Gastrocnemius medialis (tissue), 4 donors: ENCODE data around the gene ARID1B. TPM values are rescaled to one million over a fixed set of nuclear protein-coding genes. Genes with fewer than 3 reads are reported as not detected.

Experiments used
- ATAC-seq, 2 donors: fragments of 150-250 bp; one replicate each; pipeline ENCODE4 v1.9.1; 2016
- DNase-seq, 2 donors: peaks; one replicate each; pipeline ENCODE4 v3.0.0-alpha.2; 2019
- H3K27ac ChIP-seq, 4 donors: fragments of 200-600 bp; sonication (generic); 1 replicate in 1 of 4; 2 replicates in 3 of 4; pipeline ENCODE4 v1.5.1; 2016 to 2018; ENCODE audit warnings: mild to moderate bottlenecking in 2 of 4, moderate library complexity in 1 of 4
- H3K27me3 ChIP-seq, 3 donors: fragments of 200-600 bp; sonication (generic) in 2 of 3; 1 replicate in 1 of 3; 2 replicates in 2 of 3; pipeline versions ENCODE4 v1.5.1 to v1.6.0; 2016 to 2019; ENCODE audit warnings: mild to moderate bottlenecking in 1 of 3, moderate library complexity in 1 of 3
- H3K36me3 ChIP-seq, 2 donors: fragments of 200-600 bp; sonication (generic) in 1 of 2; one replicate each; pipeline ENCODE4 v1.5.1; 2017 to 2018
- H3K4me1 ChIP-seq, 2 donors: fragments of 200-600 bp; sonication (generic) in 1 of 2; one replicate each; pipeline ENCODE4 v1.5.1; 2016 to 2017; ENCODE audit warnings: mild to moderate bottlenecking in 2 of 2
- H3K4me3 ChIP-seq, 4 donors: fragments of 200-600 bp; sonication (generic) in 3 of 4; 1 replicate in 1 of 4; 2 replicates in 3 of 4; pipeline ENCODE4 v1.5.1; 2016 to 2019; ENCODE audit warnings: mild to moderate bottlenecking in 2 of 4
- H3K9me3 ChIP-seq, 3 donors: fragments of 200-600 bp; sonication (generic) in 2 of 3; 1 replicate in 1 of 3; 2 replicates in 2 of 3; pipeline ENCODE4 v1.5.1; 2016 to 2019
- POLR2A ChIP-seq, 2 donors: fragments of 450-650 bp; IDR thresholded peaks; one replicate each; pipeline ENCODE4 v1.6.1; 2017; ENCODE audit warnings: antibody characterized with exemption in 2 of 2, mild to moderate bottlenecking in 2 of 2, moderate library complexity in 2 of 2
- in situ Hi-C, 4 donors: fragments of 200-750 bp; cut with MboI; loops; one replicate each; pipeline versions ENCODE4 v1.15.0 to v1.8.0; 2017; ENCODE audit warnings: low sequenced_read_pairs in 4 of 4
- intact Hi-C: fragments of 100-400 bp; cut with DNase I; formaldehyde crosslinking; loops from one replicate; pipeline ENCODE4 v1.15.1; 2023; ENCODE audit warnings: low total_unique reads
- total RNA-seq, 4 donors: library from RNA; depleted of rRNA; stranded (reverse); fragments of >200 nt; gene quantifications; one replicate each; pipeline versions ENCODE4 v1.1.0 to v1.2.3, GENCODE V29; 2016
- TF ChIP-seq, protein P1 (sequence below), 5 experiments: fragments of 450-650 bp in 3 of 5; fragments of 200-600 bp in 2 of 5; sonication (generic) in 2 of 5; IDR thresholded peaks in 4 of 5; conservative IDR thresholded peaks in 1 of 5; 1 replicate in 4 of 5; 2 replicates in 1 of 5; pipeline ENCODE4 v1.5.1; 2016 to 2019; ENCODE audit warnings: antibody characterized with exemption in 5 of 5, mild to moderate bottlenecking in 3 of 5, moderate library complexity in 3 of 5

ARID1B gene
- total RNA-seq, 4 donors from 2014 or later, result 54.9 to 75.3 (median 62.0) TPM

- Histone ChIP-seq H3K36me3 (no peaks in the 10 kb centered on the region), H3K9me3 (no peaks in the 10 kb centered on the region), H3K4me1 (peaks cover 50 to 66% of the 10 kb centered on the region in 2 donors), H3K27me3 (no peaks in the 10 kb centered on the region), H3K27ac (peak overlapping the region; percentile 36 to 72 (median 59)), H3K4me3 (no peak overlapping the region)
- intact Hi-C loops (loop anchor here (5.0 kb wide), 1 partner anchor 42 kb away; no protein-coding TSS in a partner anchor), in situ Hi-C loops (no loop called here)
- TF ChIP-seq POLR2A (IDR thresholded peaks at IDR 0.05), result no peak
- TF ChIP-seq, protein P1, sequence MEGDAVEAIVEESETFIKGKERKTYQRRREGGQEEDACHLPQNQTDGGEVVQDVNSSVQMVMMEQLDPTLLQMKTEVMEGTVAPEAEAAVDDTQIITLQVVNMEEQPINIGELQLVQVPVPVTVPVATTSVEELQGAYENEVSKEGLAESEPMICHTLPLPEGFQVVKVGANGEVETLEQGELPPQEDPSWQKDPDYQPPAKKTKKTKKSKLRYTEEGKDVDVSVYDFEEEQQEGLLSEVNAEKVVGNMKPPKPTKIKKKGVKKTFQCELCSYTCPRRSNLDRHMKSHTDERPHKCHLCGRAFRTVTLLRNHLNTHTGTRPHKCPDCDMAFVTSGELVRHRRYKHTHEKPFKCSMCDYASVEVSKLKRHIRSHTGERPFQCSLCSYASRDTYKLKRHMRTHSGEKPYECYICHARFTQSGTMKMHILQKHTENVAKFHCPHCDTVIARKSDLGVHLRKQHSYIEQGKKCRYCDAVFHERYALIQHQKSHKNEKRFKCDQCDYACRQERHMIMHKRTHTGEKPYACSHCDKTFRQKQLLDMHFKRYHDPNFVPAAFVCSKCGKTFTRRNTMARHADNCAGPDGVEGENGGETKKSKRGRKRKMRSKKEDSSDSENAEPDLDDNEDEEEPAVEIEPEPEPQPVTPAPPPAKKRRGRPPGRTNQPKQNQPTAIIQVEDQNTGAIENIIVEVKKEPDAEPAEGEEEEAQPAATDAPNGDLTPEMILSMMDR (IDR thresholded peaks at IDR 0.05 in 4 of 5, conservative IDR thresholded peaks at IDR 0.05 in 1 of 5), result no peak
- DNase-seq (no peak), ATAC-seq (no peak)
These were observed 156.9 kb downstream of the ARID1B start for GRCh38 chr6:156934069-156934460.

DNA sequence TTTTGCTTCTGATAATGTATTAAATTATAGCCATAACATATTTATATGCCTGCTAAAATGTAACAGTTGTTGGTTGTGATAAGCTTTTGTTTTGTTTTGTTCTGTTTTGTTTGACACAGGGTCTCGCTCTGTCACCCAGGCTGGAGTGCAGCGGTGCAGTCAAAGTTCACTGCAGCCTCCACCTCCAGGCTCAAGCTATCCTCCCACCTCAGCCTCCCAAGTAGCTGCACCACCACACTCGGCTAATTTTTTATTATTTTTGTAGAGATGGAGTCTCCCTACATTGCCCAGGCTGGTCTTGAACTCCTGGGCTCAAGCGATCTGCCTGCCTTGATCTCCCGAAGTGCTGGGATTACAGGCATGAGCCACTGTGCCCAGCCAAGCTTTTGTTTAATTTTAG lies 157.8 kb downstream of the ARID1B start:
- DNase-seq (no peak), ATAC-seq (no peak)
- in situ Hi-C loops (no loop called here), intact Hi-C loops (loop anchor here (5.0 kb wide), 1 partner anchor 43 kb away; no protein-coding TSS in a partner anchor)
- H3K36me3 ChIP-seq, result no peaks in the 10 kb centered on the region
- H3K27ac ChIP-seq, result peak overlapping the region in 3 of 4 donors; percentile 9 to 38 (median 36)
- no peak overlapping the region for H3K4me3 ChIP-seq
- H3K4me1 ChIP-seq, result peaks cover 59 to 75% of the 10 kb centered on the region in 2 donors
- no peak for TF ChIP-seq POLR2A (IDR thresholded peaks at IDR 0.05)
- TF ChIP-seq, protein P1 (IDR thresholded peaks at IDR 0.05 in 4 of 5, conservative IDR thresholded peaks at IDR 0.05 in 1 of 5), result no peak
- no peaks in the 10 kb centered on the region for H3K27me3 ChIP-seq
- H3K9me3 ChIP-seq, result no peaks in the 10 kb centered on the region

DNA sequence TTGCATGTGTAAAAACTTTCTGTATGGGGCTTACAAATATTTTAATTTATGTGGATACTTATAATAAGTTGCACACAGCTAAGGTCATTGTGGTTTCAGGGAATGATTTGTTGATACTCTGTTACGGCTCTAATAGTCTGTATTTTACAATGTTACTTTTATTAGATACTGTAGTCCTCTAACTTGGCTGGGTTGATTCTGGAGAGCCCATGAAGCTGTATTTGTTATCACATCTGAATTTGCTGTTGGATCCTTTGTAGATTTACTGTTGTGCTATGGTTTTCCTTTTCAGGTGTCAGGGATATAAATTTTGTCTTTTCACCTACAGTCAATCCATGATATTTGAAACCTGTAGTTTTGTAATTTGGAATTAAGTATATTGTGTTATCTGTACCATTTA lies 161.0 kb downstream of the ARID1B start:
- no peaks in the 10 kb centered on the region for H3K36me3 ChIP-seq
- no peak for TF ChIP-seq POLR2A (IDR thresholded peaks at IDR 0.05)
- TF ChIP-seq, protein P1 (IDR thresholded peaks at IDR 0.05 in 4 of 5, conservative IDR thresholded peaks at IDR 0.05 in 1 of 5), result no peak
- no peaks in the 10 kb centered on the region for H3K27me3 ChIP-seq
- in situ Hi-C loops, result no loop called here
- H3K27ac ChIP-seq, result peak overlapping the region in 1 of 4 donors; percentile 31
- H3K4me1 ChIP-seq, result peaks cover 78 to 87% of the 10 kb centered on the region in 2 donors
- ATAC-seq, result no peak
- H3K9me3 ChIP-seq, result no peaks in the 10 kb centered on the region
- intact Hi-C loops, result no loop called here
- no peak overlapping the region for H3K4me3 ChIP-seq
- no peak for DNase-seq

DNA sequence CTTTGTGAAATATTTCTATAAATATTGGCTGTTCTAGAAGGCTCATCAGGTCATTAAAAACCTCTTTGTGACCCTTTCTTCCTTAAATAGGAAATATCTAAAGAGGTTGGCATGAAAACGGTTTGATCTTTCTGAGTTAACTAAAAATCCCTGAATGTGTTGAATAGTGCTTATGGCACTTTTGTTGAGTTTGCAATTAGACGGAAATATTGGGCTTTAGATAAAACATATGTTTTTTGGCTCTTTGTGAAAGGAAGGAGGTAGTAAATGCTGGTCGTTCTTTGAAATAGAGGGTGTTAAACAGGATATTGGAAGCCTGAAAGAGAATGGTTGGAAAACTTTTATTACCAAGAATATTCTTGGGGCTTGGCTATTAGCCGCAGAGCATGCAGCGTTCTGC lies 163.0 kb downstream of the ARID1B start:
- Histone ChIP-seq H3K27me3 (no peaks in the 10 kb centered on the region), H3K27ac (no peak overlapping the region), H3K4me1 (peaks cover 72 to 76% of the 10 kb centered on the region in 2 donors), H3K4me3 (no peak overlapping the region), H3K9me3 (no peaks in the 10 kb centered on the region), H3K36me3 (no peaks in the 10 kb centered on the region)
- DNase-seq (no peak), ATAC-seq (no peak)
- intact Hi-C loops, result loop anchor here (5.0 kb wide), 1 partner anchor 253 kb away; no protein-coding TSS in a partner anchor
- TF ChIP-seq POLR2A (IDR thresholded peaks at IDR 0.05), result no peak
- TF ChIP-seq, protein P1 (IDR thresholded peaks at IDR 0.05 in 4 of 5, conservative IDR thresholded peaks at IDR 0.05 in 1 of 5), result no peak
- in situ Hi-C loops, result no loop called here

- no peak overlapping the region for H3K4me3 ChIP-seq
- no peaks in the 10 kb centered on the region for H3K27me3 ChIP-seq
- DNase-seq, result no peak
- in situ Hi-C loops (no loop called here), intact Hi-C loops (loop anchor here (5.0 kb wide), 1 partner anchor 255 kb away; no protein-coding TSS in a partner anchor)
- no peaks in the 10 kb centered on the region for H3K9me3 ChIP-seq
- TF ChIP-seq, protein P1 (IDR thresholded peaks at IDR 0.05 in 4 of 5, conservative IDR thresholded peaks at IDR 0.05 in 1 of 5), result no peak
- no peak for TF ChIP-seq POLR2A (IDR thresholded peaks at IDR 0.05)
- no peaks in the 10 kb centered on the region for H3K36me3 ChIP-seq
- ATAC-seq, result no peak
- H3K27ac ChIP-seq, result peak overlapping the region in 2 of 4 donors; percentile 7 to 58
- H3K4me1 ChIP-seq, result peaks cover 67 to 80% of the 10 kb centered on the region in 2 donors
These were observed 165.1 kb downstream of the ARID1B start for GRCh38 chr6:156942266-156942665.
